Stimulated activated naive B cell treated with anti-CD40 and anti-IgM and Interleukin-4, amounts not matched to agents 10 μg/mL and 1 μg/mL and 100 μg/mL, for 72 hours (primary cell): ENCODE data around the gene SH3BGR.
"Not testable (repeated sequence)": the region's sequence is repeated elsewhere in the genome, so short reads cannot be mapped to it uniquely, and the experiment has no call there.

Experiments
- ATAC-seq, 2 donors: fragments of 150-1000 bp; cut with Tn5 transposase; replicated peaks; 2 replicates each; pipeline ENCODE4 v1.10.0; 2021; ENCODE audit warnings: moderate library complexity in 1 of 2
- DNase-seq: peaks from one replicate; pipeline ENCODE4 v3.0.0; 2021
- H3K27ac Mint-ChIP-seq: one replicate; pipeline ENCODE4 v1.8.0; 2022; ENCODE audit warnings: mild to moderate bottlenecking, mixed read lengths
- H3K27me3 Mint-ChIP-seq, 2 donors: one replicate each; pipeline ENCODE4 v1.8.0; 2022; ENCODE audit warnings: mixed read lengths in 2 of 2
- H3K36me3 Mint-ChIP-seq, 2 donors: one replicate each; pipeline ENCODE4 v1.8.0; 2022; ENCODE audit warnings: mixed read lengths in 2 of 2, mild to moderate bottlenecking in 1 of 2
- H3K4me1 Mint-ChIP-seq, 2 donors: one replicate each; pipeline ENCODE4 v1.8.0; 2022; ENCODE audit warnings: mixed read lengths in 2 of 2, mild to moderate bottlenecking in 1 of 2
- H3K4me3 Mint-ChIP-seq, 2 donors: one replicate each; pipeline ENCODE4 v1.8.0; 2022; ENCODE audit warnings: mild to moderate bottlenecking in 2 of 2, mixed read lengths in 2 of 2, moderate library complexity in 1 of 2
- H3K9me3 Mint-ChIP-seq, 2 donors: one replicate each; pipeline ENCODE4 v1.8.0; 2022; ENCODE audit warnings: mixed read lengths in 2 of 2, mild to moderate bottlenecking in 1 of 2

Gene SH3BGR

DNA sequence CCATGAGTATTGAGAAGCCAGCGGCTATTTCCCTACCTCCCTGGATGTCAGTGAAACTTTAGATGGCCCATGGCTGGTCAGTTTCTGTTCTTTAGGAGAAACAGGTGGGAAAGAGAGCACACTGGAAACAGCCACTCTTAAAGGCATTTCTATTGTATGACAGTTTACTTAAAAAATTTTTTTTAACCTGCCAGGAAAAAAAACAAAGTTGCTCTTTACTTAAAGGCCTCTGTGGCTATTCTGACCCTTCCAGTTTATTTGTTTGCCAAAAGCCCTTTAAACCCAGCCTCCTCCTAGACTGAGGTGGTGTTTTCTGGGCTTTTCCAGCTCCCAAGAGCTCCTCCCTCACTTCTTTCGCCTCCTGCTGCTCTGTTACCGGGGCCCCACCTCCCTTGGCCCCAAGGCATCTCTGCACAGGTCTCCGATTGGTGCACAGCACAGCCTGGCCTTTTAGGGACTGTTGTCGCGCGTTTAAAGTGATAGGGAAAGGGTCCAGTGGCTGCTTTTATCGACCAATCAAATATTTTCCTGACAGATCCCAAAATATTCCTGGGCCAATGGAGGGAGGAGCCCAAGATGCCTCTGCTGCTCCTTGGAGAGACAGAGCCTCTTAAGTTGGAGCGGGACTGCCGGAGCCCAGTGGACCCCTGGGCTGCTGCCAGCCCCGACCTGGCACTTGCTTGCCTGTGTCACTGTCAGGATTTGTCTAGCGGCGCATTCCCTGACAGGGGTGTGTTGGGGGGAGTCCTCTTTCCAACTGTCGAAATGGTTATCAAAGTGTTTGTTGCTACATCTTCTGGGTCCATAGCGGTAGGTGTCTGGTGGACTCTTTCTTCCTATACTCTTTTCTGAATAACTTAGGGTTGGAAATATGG, at the start of gene SH3BGR:
Gene SH3BGR (plus strand): TSS at position 639 of the 875 bp plus-strand sequence. CDS start 127 bp downstream, at position 766.
- no peaks in the 10 kb centered on the region for H3K4me1 Mint-ChIP-seq
- no peak for DNase-seq
- peaks cover 7 to 21% of the 10 kb centered on the region in 2 donors for H3K27me3 Mint-ChIP-seq
- H3K9me3 Mint-ChIP-seq: no peaks in the 10 kb centered on the region
- no peak within 1 kb of the TSS for H3K4me3 Mint-ChIP-seq
- no peak within 1 kb of the TSS for H3K27ac Mint-ChIP-seq
- no peak for ATAC-seq
- no peaks in the 10 kb centered on the region for H3K36me3 Mint-ChIP-seq

DNA sequence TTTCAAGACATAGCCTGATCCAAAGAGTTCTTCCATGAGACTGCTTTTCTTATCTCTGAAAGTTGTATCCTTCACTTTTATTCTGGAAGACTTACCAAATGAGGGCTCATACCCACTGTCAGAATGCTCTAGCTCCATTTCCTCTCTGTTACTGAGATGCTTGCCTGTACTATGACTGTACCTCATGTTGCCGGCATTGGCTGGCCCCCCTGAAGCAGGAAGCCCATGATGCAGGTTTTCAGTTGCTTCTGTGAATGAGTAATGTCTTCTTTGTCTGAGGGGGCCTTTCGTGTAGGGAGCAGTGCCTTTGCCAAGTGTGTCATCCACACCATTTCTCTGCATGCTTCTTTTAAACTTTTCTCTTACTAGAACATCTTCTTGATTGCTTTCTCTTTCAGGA, 45.7 kb upstream of the SH3BGR start:
- no peak overlapping the region for H3K4me3 Mint-ChIP-seq
- H3K27me3 Mint-ChIP-seq: no peaks in the 10 kb centered on the region
- H3K36me3 Mint-ChIP-seq: peaks cover 11 to 22% of the 10 kb centered on the region in 2 donors
- no peak overlapping the region for H3K27ac Mint-ChIP-seq
- peaks cover 5 to 8% of the 10 kb centered on the region in 2 donors for H3K9me3 Mint-ChIP-seq
- no peaks in the 10 kb centered on the region for H3K4me1 Mint-ChIP-seq
- no peak for ATAC-seq
- no peak for DNase-seq

DNA sequence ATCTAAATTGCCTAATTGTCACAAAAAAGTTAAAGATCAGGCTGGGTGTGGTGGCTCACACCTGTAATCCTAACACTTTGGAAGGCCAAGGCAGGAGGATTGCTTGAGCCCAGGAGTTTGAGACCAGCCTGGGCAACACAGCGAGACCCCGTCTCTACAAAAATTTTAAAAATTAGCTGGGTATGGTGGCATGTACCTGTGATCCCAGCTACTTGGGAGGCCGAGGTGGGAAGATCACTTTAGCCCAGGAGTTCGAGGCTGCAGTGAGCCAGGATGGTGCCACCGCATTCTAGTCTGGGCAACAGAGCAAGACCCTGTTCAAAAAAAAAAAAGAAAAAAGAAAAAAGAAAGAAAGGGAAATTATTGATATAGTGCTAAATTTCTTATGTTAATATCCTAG, 32.6 kb upstream of the SH3BGR start:
- not testable (repeated sequence) for ATAC-seq, H3K27ac Mint-ChIP-seq, H3K4me3 Mint-ChIP-seq, H3K36me3 Mint-ChIP-seq, H3K4me1 Mint-ChIP-seq, H3K9me3 Mint-ChIP-seq, H3K27me3 Mint-ChIP-seq, DNase-seq

DNA sequence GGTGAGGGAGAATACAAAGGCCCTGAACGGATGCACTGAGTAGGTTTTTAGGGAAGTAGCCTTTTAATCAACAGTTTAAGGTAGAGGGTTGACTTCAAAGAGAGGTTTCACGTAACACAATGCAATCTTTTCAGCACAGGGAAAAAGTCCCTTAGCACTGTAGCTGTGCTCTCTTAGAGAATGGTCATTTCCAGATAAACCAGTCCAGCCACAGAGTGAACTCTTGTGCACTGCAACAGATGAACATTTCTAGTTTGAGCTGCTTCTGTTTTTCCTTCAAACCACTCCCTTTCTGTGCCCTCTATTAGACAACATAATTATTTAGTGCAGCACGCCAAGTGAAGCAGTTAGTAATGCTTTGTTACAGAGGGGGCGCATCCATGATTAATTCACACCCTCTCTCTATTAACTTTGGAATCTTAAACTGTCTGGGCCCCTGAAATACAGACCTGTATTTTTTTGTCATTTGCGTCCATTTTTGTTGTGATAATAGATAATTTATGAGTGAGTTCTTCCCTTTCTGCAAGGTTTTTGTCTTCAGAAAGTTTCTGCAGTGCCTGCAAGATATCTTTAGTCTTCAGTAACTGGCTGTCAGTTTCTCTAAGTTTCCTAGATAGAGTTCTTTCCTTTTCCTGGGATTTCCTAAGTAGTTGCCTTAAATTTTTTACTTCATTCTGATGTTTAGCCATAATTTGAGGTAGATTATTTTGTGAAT, 29.1 kb upstream of the SH3BGR start:
- DNase-seq (no peak), ATAC-seq (peak in 1 of 2 donors; percentile 34)
- Mint-ChIP-seq H3K27ac (no peak overlapping the region), H3K9me3 (no peaks in the 10 kb centered on the region), H3K36me3 (peaks cover 0 to 4% of the 10 kb centered on the region in 2 donors), H3K27me3 (no peaks in the 10 kb centered on the region), H3K4me1 (no peaks in the 10 kb centered on the region), H3K4me3 (no peak overlapping the region)

DNA sequence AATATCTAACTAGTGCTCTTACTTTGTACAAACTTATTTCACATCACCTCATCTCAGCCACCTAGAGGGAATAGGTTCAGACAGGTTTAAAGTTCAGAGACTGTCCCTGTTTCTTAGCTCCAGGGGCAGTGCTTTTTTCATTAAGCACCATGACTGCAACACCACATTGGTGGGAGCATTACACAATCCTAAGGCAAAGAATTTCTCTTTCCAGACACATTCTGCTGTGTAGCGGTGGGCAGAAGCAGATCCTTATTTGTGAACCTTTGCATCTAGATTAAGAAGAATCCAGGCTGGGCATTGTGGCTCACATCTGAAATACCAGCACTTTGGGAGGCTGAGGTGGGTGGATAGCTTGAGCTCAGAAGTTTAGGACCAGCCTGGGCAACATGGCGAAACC, 22.3 kb upstream of the SH3BGR start:
- DNase-seq: no peak
- no peaks in the 10 kb centered on the region for H3K9me3 Mint-ChIP-seq
- no peak overlapping the region for H3K4me3 Mint-ChIP-seq
- no peak overlapping the region for H3K27ac Mint-ChIP-seq
- no peaks in the 10 kb centered on the region for H3K4me1 Mint-ChIP-seq
- ATAC-seq: no peak
- H3K27me3 Mint-ChIP-seq: no peaks in the 10 kb centered on the region
- peaks cover 0 to 4% of the 10 kb centered on the region in 2 donors for H3K36me3 Mint-ChIP-seq

DNA sequence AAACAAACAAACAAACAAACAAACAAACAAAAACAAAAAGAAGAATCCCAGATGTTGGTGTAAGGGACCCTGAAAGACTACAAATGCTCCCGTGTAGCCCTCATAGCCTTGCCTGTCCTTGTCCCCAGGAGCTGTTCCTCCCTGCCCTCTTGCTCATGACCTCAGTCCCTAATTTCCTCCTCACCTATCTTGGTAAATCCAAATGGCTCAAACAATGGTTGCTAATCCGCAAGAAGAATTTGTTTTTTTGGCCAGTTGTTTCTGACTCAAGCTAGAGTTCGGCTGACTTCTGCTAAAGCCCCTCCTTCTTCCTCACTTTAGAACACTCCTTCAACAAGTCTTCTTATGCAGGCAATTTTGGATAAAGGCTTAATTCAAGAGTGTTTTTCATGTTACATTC, 21.8 kb upstream of the SH3BGR start:
- Mint-ChIP-seq H3K27me3 (no peaks in the 10 kb centered on the region), H3K4me3 (no peak overlapping the region), H3K27ac (no peak overlapping the region), H3K36me3 (peaks cover 0 to 4% of the 10 kb centered on the region in 2 donors), H3K4me1 (no peaks in the 10 kb centered on the region), H3K9me3 (no peaks in the 10 kb centered on the region)
- DNase-seq: no peak
- ATAC-seq: no peak

DNA sequence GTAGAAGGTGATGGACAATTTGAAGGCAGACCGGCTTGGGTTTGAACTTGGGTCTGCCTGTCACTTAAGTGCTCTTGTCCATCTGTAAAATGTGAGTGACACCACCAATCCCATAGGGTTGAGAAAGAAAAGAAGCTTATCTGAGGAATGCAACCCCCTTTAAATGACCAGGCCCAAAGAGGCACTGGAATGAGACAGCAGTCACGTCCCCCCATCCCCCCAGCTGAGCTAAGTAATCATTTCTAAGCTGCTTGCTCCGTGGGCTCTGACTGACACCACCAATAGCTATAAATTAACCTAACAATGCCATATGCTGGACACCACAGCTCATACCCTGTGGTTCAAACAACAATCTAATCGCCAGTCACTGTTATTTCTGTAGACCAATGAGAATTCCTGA, 21.3 kb upstream of the SH3BGR start:
- H3K27me3 Mint-ChIP-seq: no peaks in the 10 kb centered on the region
- ATAC-seq (no peak), DNase-seq (no peak)
- H3K36me3 Mint-ChIP-seq: peaks cover 0 to 4% of the 10 kb centered on the region in 2 donors
- no peak overlapping the region for H3K4me3 Mint-ChIP-seq
- no peak overlapping the region for H3K27ac Mint-ChIP-seq
- no peaks in the 10 kb centered on the region for H3K9me3 Mint-ChIP-seq
- H3K4me1 Mint-ChIP-seq: no peaks in the 10 kb centered on the region

DNA sequence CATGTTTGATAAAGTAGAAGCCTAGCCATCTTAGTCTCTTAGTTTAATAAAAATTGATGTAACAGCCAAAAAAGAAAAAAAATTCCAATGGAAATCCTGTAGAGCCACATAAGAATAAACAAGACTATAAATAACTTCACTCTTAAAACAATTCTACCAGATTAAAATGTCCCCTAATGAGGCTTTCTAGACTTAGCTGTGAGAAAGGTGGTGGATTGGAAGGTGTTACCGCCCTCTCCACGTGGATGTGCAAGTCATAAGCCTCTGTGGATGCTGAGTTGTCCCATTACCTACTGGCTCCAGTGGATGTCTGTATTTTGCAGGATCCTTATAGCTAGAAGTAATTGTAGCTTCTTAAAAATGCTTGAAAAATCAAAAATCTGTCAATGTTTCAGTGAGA, 20.8 kb upstream of the SH3BGR start:
- no peaks in the 10 kb centered on the region for H3K4me1 Mint-ChIP-seq
- H3K4me3 Mint-ChIP-seq: no peak overlapping the region
- H3K9me3 Mint-ChIP-seq: no peaks in the 10 kb centered on the region
- no peaks in the 10 kb centered on the region for H3K27me3 Mint-ChIP-seq
- H3K27ac Mint-ChIP-seq: no peak overlapping the region
- DNase-seq (no peak), ATAC-seq (no peak)
- H3K36me3 Mint-ChIP-seq: peaks cover 0 to 4% of the 10 kb centered on the region in 2 donors

DNA sequence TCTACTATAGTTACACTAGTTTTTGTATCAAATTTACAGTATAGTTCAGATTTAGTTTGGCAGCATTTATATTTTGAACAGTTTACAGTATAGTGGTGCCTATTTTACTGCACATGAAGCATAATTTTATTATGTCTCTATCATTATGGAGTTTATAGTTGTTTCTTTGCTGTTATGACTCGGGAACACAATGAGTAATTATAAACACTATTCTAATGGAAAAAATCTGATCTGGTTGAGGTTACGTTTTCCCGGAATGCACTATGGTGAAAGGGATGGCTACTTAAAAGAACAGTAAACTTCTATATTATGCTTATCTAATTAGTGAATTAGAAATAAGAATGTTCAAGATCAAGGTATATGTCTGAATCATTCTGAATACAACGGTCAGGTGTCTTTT, 16.8 kb upstream of the SH3BGR start:
- no peak overlapping the region for H3K4me3 Mint-ChIP-seq
- no peaks in the 10 kb centered on the region for H3K36me3 Mint-ChIP-seq
- H3K4me1 Mint-ChIP-seq: no peaks in the 10 kb centered on the region
- peaks cover 10% of the 10 kb centered on the region in 2 donors for H3K27me3 Mint-ChIP-seq
- no peaks in the 10 kb centered on the region for H3K9me3 Mint-ChIP-seq
- no peak for ATAC-seq
- DNase-seq: no peak
- no peak overlapping the region for H3K27ac Mint-ChIP-seq

DNA sequence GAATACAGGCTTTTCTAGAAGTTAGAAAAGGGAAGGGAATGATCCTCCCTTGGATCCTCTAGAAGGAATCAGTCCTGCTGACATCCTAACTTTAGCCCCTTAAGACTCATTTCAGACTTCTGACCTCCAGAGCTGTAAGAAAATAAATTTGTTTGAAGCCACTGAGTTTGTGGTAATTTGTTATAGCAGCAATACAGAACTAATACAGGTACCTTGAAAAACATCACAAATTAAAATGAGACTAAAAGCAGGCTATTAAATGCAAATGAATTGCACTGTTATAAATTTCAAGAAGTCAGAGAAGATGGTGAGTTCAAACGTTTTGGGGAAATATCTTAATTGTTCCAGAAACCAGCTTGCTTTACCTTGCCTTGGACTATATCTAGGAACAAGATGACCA, 12.5 kb upstream of the SH3BGR start:
- peaks cover 28 to 30% of the 10 kb centered on the region in 2 donors for H3K27me3 Mint-ChIP-seq
- H3K9me3 Mint-ChIP-seq: no peaks in the 10 kb centered on the region
- H3K4me1 Mint-ChIP-seq: peaks cover 0 to under 1% of the 10 kb centered on the region in 2 donors
- no peak for DNase-seq
- H3K27ac Mint-ChIP-seq: no peak overlapping the region
- H3K4me3 Mint-ChIP-seq: no peak overlapping the region
- H3K36me3 Mint-ChIP-seq: no peaks in the 10 kb centered on the region
- ATAC-seq: no peak

DNA sequence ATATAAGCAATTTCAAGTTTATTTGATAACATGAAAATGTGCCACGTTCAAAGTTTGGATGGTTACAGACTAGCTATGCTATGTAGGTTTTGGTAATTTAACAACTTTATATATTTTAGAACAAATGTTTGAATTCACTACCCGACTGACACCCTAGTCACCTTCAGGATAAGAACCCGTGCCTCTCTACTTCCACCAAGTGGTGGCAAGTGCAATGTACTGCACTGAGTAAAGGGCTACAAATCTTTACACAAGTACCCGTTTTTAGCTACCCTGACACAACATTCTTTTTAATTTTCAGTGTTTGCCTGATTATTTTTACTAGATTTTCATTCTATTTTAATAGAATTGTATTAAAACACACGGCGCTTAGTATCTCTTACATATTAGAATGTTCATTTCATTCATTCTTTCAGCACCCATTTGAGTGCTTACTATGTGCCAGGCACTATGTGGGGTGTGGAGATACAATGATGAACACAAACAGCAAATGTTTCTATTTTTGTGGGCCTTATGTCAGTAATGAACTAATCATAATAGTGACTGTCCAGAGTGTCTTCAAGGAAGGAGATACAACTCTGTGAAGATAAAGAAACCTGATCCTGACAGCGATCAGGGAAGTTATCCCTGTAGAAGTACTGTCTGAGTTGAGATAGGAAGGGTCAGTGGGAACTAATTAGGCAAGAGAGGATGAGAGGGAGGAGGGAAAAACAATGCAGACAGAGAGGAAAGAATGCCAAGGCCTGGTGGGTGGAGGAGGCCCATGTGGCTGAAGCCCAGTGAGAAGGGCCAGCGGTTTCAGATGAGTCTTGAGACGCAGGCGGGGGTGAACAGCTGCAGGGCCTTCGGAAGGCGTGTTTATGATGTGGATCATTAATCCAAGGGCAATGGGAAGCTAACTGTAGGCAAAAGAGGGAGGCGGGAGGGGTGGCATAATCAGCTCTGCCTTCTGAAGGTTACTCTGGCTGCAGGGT, 10.0 kb upstream of the SH3BGR start:
- no peaks in the 10 kb centered on the region for H3K9me3 Mint-ChIP-seq
- ATAC-seq: peak; percentile 26 to 35
- no peaks in the 10 kb centered on the region for H3K36me3 Mint-ChIP-seq
- no peak for DNase-seq
- peaks cover 28 to 36% of the 10 kb centered on the region in 2 donors for H3K27me3 Mint-ChIP-seq
- no peak overlapping the region for H3K4me3 Mint-ChIP-seq
- peaks cover 8 to 11% of the 10 kb centered on the region in 2 donors for H3K4me1 Mint-ChIP-seq
- H3K27ac Mint-ChIP-seq: no peak overlapping the region

DNA sequence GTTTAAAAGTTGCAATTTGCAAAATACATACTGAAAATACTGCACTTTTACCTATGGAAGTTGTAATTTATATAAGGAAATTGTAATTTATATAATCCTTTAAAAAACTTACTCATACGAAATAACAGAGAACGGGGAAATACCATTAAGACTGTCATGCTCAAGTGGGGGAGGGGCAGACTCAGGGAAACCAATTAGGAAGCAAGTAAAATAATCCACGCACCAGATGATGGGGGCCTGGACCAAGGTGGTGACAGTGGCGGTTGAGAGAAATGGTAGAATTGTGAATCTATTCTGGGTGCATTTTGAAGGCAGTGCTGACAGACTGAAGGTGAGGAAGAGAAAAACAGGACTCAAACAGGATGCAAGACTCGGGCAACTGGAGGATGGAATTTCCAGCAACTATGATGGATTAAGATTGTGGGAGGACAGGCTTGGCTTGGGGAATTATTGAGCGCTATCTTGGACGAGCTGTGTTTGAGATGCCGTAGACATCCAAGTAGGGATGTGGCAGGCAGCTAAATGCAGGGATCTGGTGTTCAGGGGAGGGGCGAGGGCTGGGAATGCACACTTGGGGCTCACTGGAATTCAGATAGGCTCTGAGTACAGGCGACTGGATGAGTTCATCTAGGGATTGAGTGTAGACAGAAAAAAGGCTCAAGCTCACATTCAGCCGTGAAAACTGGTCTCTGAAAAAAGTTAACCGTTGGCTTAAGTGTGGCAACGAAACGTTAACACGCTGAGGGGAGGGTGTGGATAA, 7.2 kb upstream of the SH3BGR start:
- Mint-ChIP-seq H3K36me3 (no peaks in the 10 kb centered on the region), H3K27ac (peak overlapping the region; percentile 98), H3K4me1 (peaks cover 8 to 11% of the 10 kb centered on the region in 2 donors), H3K9me3 (no peaks in the 10 kb centered on the region), H3K4me3 (peak overlapping the region; percentile 89 to 93), H3K27me3 (peaks cover 23 to 32% of the 10 kb centered on the region in 2 donors)
- peak in 1 of 2 donors; percentile 3 for ATAC-seq
- DNase-seq: no peak
